ENCODE measurements around the gene NACC2. TPM values are rescaled to one million over a fixed set of nuclear protein-coding genes. Genes with fewer than 3 reads are reported as not detected.

NACC2 gene
- total and polyA plus RNA-seq, 2 donors (not counting 1 experiment from before 2014, with no cell fraction given): 0.34 to 1.9 TPM

DNA sequence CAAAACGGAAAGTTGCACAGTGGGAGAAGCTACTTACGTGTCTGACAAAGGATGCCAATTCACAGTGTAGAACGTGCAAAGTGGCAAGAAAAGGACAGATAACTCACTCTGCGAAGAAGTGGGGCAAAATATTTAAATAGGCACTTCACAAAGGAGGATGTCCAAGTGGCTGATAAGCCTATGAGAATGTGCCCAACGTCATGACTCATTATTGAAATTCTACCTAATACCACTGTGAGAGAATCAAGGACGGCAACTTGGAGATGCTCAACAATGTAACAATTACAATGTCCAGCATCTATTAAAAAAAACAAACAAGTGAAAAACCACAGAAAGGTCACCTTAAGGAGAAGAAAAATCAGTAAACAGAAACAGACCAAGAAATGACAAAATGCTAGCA lies 59.0 kb downstream of the NACC2 start:
- TF ChIP-seq, protein P1, sequence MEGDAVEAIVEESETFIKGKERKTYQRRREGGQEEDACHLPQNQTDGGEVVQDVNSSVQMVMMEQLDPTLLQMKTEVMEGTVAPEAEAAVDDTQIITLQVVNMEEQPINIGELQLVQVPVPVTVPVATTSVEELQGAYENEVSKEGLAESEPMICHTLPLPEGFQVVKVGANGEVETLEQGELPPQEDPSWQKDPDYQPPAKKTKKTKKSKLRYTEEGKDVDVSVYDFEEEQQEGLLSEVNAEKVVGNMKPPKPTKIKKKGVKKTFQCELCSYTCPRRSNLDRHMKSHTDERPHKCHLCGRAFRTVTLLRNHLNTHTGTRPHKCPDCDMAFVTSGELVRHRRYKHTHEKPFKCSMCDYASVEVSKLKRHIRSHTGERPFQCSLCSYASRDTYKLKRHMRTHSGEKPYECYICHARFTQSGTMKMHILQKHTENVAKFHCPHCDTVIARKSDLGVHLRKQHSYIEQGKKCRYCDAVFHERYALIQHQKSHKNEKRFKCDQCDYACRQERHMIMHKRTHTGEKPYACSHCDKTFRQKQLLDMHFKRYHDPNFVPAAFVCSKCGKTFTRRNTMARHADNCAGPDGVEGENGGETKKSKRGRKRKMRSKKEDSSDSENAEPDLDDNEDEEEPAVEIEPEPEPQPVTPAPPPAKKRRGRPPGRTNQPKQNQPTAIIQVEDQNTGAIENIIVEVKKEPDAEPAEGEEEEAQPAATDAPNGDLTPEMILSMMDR (IDR thresholded peaks at IDR 0.05): no peak
- TF ChIP-seq EZH2 (IDR thresholded peaks at IDR 0.05; ENCODE audit: borderline replicate concordance, insufficient read depth, low read depth, low read length, poor library complexity, severe bottlenecking): no peak
- ATAC-seq (ENCODE audit: low read depth) (no peak), DNase-seq (no peak)
- no peaks in the 10 kb centered on the region for H3K79me2 ChIP-seq (ENCODE audit: control insufficient read depth, insufficient read depth, low read length)
- ChIA-PET POLR2A (no interaction called here), CTCF (no interaction called here)
- Mint-ChIP-seq H3K27me3 (peaks cover 16% of the 10 kb centered on the region), H3K9me3 (ENCODE audit: insufficient read depth) (peaks cover 26% of the 10 kb centered on the region), H3K4me1 (no peaks in the 10 kb centered on the region), H3K27ac (no peak overlapping the region), H3K4me3 (no peak overlapping the region)
- H3K4me3 ChIP-seq (ENCODE audit: control extremely low read depth in 1 of 5, extremely low read depth in 1 of 5, insufficient read depth in 1 of 5, low read depth in 2 of 5, low read length in 4 of 5): no peak overlapping the region
- H3K4me1 ChIP-seq (ENCODE audit: control insufficient read depth in 2 of 2, insufficient read depth in 2 of 2, low read length in 2 of 2): no peaks in the 10 kb centered on the region
- no peak overlapping the region for H2AFZ ChIP-seq (ENCODE audit: insufficient read depth, low read depth, low read length, poor library complexity, severe bottlenecking)
- no peak overlapping the region for H3K4me2 ChIP-seq (replicated peaks; ENCODE audit: low read depth, low read length, poor library complexity, severe bottlenecking)
- H4K20me1 ChIP-seq (ENCODE audit: control insufficient read depth, insufficient read depth, low read length, poor library complexity, severe bottlenecking): no peaks in the 10 kb centered on the region
- peaks cover 0 to 23% (median 17%) of the 10 kb centered on the region in 3 donors for H3K9me3 ChIP-seq (ENCODE audit: control extremely low read depth in 1 of 3, control insufficient read depth in 2 of 3, insufficient read depth in 1 of 3, low read length in 2 of 3)
- H3K9ac ChIP-seq (ENCODE audit: low read length): no peak overlapping the region
- no peak overlapping the region for H3K27ac ChIP-seq (ENCODE audit: low read length in 2 of 2)
- intact Hi-C loops (cut with micrococcal nuclease): no loop called here
- WGBS (ENCODE audit: insufficient coverage): 68% methylated on average over 2 of the region's 6 CpGs
- peaks cover 0 to 3% (median 2%) of the 10 kb centered on the region in 4 experiments for H3K27me3 ChIP-seq (replicated peaks in 1 of 4; ENCODE audit: control extremely low read depth in 1 of 4, control insufficient read depth in 3 of 4, insufficient read depth in 4 of 4, low read length in 3 of 4)
- no peaks in the 10 kb centered on the region for H3K36me3 ChIP-seq (replicated peaks in 1 of 2; ENCODE audit: control extremely low read depth in 1 of 2, control insufficient read depth in 1 of 2, extremely low read depth in 1 of 2, insufficient read depth in 2 of 2, low read length in 1 of 2)

DNA sequence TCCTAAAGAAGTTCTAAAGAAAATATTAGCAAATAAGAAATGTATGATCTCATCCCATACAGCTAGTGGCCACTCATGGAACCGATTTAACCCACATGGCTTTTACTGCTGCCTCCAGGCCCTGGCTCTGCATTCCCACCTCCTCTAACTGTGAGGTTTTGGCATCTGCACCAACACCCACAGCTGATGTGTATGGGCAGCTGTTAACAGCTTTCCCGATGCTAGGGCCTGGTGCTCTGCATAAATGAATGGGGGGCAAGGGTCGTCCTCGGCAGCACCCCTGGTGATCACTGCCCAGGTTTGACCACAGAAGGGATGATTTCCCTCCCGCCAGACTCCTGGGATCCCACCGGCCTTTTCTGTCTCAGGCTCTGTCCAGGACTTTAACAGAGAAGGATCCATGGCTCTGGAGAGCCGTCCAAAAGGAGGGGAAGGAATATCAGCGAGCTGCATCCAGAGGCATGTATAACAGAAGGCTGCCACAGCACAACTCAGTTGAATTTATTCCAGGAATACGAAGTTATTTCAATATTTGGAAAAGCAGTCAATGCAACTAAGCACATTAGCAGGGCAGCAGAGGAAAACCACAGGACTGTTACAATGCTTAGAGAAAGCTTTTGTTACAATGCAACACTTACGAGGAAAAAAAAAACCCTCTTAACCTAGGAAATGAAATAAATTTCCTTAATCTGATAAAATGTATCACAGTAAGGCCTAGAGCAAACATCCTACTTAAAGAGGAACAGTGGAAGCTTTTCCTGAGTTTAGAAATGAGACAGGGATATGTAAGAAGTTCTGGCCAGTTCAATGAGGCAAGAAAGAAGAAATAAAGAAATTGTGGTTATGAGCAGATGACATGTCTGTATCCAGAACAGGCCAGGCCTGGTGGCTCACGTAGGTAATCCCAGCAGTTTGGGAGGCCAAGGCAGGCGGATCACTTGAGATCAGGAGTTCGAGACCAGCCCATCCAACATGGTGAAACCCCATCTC lies 63.1 kb downstream of the NACC2 start:
- DNase-seq (no peak), ATAC-seq (ENCODE audit: low read depth) (no peak)

More for the DNA sequence above, 63.1 kb downstream of the NACC2 start:
- TF ChIP-seq, protein P1 (IDR thresholded peaks at IDR 0.05): no peak
- no peak for TF ChIP-seq EZH2 (IDR thresholded peaks at IDR 0.05; ENCODE audit: borderline replicate concordance, insufficient read depth, low read depth, low read length, poor library complexity, severe bottlenecking)
- H4K20me1 ChIP-seq (ENCODE audit: control insufficient read depth, insufficient read depth, low read length, poor library complexity, severe bottlenecking): no peaks in the 10 kb centered on the region
- H3K4me1 Mint-ChIP-seq: no peaks in the 10 kb centered on the region
- H3K4me3 Mint-ChIP-seq: no peak overlapping the region
- peaks cover 0 to 19% (median 18%) of the 10 kb centered on the region in 3 donors for H3K9me3 ChIP-seq (ENCODE audit: control extremely low read depth in 1 of 3, control insufficient read depth in 2 of 3, insufficient read depth in 1 of 3, low read length in 2 of 3)
- H3K27ac ChIP-seq (ENCODE audit: low read length in 2 of 2): no peak overlapping the region
- POLR2A ChIA-PET: interaction anchor here (0.7 kb wide), 1 partner anchor 187 kb away, joined by 3 read pairs; no protein-coding TSS in a partner anchor
- H3K27me3 ChIP-seq (replicated peaks in 1 of 4; ENCODE audit: control extremely low read depth in 1 of 4, control insufficient read depth in 3 of 4, insufficient read depth in 4 of 4, low read length in 3 of 4): no peaks in the 10 kb centered on the region
- no peaks in the 10 kb centered on the region for H3K36me3 ChIP-seq (replicated peaks in 1 of 2; ENCODE audit: control extremely low read depth in 1 of 2, control insufficient read depth in 1 of 2, extremely low read depth in 1 of 2, insufficient read depth in 2 of 2, low read length in 1 of 2)
- intact Hi-C loops (cut with micrococcal nuclease): no loop called here
- H3K27me3 Mint-ChIP-seq: peaks cover 10% of the 10 kb centered on the region
- CTCF ChIA-PET: interaction anchor here (1.2 kb wide), 1 partner anchor 23 kb away, joined by 3 read pairs; no protein-coding TSS in a partner anchor
- H3K27ac Mint-ChIP-seq: no peak overlapping the region
- H3K79me2 ChIP-seq (ENCODE audit: control insufficient read depth, insufficient read depth, low read length): no peaks in the 10 kb centered on the region
- H2AFZ ChIP-seq (ENCODE audit: insufficient read depth, low read depth, low read length, poor library complexity, severe bottlenecking): no peak overlapping the region
- H3K4me2 ChIP-seq (replicated peaks; ENCODE audit: low read depth, low read length, poor library complexity, severe bottlenecking): no peak overlapping the region
- no peak overlapping the region for H3K4me3 ChIP-seq (ENCODE audit: control extremely low read depth in 1 of 5, extremely low read depth in 1 of 5, insufficient read depth in 1 of 5, low read depth in 2 of 5, low read length in 4 of 5)
- H3K9me3 Mint-ChIP-seq (ENCODE audit: insufficient read depth): peaks cover 15% of the 10 kb centered on the region
- no peak overlapping the region for H3K9ac ChIP-seq (ENCODE audit: low read length)
- no peaks in the 10 kb centered on the region for H3K4me1 ChIP-seq (ENCODE audit: control insufficient read depth in 2 of 2, insufficient read depth in 2 of 2, low read length in 2 of 2)
- 57% methylated on average over 8 of the region's 13 CpGs for WGBS (ENCODE audit: insufficient coverage)
